NCI-H1930 (cell line): ENCODE data around the gene NXPE3.
A peak's percentile ranks its signal among the peaks of the same experiment; 100 is the strongest.
"Not testable (repeated sequence)": the region's sequence is repeated elsewhere in the genome, so short reads cannot be mapped to it uniquely, and the experiment has no call there.

Experiments used
- DNase-seq, 2 experiments: peaks; one replicate each; lab custom pipeline; 2025; lab: John Stamatoyannopoulos, UW

NXPE3 gene

GRCh38 chr3:101779047-101779821, at the start of gene NXPE3:
Gene NXPE3 (plus strand): TSS chr3:101779211. CDS start chr3:101785597, 6,386 bp downstream.
- peak; percentile 79 to 80 for DNase-seq

- no peak for DNase-seq
Measured at GRCh38 chr3:101729586-101729985, 49.4 kb upstream of the NXPE3 start.

DNA sequence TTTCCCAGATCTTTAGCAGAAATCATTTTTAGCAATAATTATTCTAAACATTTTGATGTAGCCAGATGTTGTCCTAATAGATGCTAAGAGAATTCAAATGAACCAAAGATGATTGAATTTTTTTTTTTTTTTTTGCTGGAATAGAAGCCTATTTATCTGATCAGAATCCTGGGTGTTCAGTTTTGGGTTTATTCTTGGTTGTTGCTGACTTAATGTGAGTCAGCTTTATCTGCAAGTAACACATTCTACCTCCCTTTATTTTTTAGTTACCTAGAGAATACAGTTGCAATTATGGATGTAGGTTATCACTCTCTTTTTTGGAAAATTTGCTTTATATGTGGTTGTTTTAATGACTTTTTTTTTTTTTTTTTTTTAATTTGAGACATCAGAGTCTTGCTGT, 48.2 kb upstream of the NXPE3 start:
- no peak for DNase-seq

GRCh38 chr3:101732240-101732641, 46.8 kb upstream of the NXPE3 start:
- DNase-seq, result no peak

- no peak for DNase-seq
Measured at GRCh38 chr3:101735833-101736232, 43.2 kb upstream of the NXPE3 start.

DNA sequence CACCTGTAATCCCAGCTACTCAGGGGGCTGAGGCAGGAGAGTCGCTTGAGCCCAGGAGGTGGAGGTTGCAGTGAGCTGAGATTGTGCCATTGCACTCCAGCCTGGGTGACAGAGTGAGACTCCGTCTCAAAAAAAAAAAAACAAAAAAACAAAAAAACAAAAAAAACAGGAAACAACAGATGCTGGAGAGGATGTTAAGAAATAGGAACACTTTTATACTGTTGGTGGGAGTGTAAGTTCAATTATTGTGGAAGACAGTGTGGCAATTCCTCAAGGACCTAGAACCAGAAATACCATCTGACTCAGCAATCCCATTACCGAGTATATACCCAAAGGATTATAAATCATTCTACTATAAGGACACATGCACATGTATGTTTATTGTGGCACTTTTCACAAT, 37.1 kb upstream of the NXPE3 start:
- DNase-seq, result not testable (repeated sequence)

GRCh38 chr3:101744811-101745210, 34.2 kb upstream of the NXPE3 start:
- DNase-seq, result no peak

GRCh38 chr3:101745934-101746333, 33.1 kb upstream of the NXPE3 start:
- not testable (repeated sequence) for DNase-seq

GRCh38 chr3:101753386-101754113, 25.5 kb upstream of the NXPE3 start:
- not testable (repeated sequence) for DNase-seq

DNA sequence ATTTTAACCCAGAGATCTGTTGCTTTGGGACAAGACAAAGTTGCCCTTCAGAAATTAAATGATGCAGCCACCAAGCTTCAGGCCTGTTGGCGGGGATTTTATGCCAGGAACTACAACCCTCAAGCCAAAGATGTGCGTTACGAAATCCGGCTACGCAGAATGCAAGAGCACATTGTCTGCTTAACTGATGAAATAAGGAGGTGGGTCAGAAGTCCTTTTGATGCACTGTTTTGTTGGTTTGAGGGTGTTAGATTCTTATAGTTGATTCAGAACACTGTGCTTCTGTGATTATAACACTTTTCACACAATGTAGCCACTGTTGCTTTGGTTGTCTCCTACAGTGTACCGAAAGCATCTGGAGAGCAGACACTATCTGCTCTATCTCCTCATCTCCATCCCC, 20.8 kb upstream of the NXPE3 start:
- no peak for DNase-seq

- no peak for DNase-seq
Measured at GRCh38 chr3:101762041-101762646, 16.9 kb upstream of the NXPE3 start.

GRCh38 chr3:101777745-101778281, 1.2 kb upstream of the NXPE3 start:
- DNase-seq, result not testable (repeated sequence)

DNA sequence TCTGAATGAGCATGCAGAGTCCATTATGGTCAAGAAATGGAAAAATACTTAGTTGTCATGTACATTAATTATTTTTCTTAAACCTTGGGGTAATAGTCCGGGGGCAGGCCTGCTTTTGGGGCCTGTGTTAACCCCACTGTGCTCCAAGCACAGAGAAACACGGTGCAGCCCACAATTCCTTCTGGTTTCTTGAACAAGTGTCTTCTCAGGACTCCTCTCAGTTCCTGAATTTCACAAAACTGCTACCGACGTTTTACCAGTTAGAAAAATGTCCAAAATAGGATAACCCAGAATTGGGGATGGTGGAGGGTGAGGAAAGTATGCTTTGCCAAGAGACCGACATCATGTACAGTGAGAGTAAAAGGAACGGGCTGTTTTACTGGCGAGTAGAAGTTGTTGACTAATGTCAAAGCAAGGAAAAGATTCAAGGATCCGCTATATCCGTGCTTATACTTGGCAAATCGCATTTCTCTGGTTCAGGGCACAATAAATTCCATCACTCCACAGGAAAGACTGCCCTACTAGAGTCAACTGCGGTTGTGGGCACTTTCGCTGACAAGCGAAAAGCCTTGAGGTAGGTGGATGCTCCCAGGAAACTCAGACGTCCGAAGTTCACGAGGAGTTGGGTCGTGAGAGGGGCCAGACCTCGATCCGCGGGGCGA, 495 bp upstream of the NXPE3 start:
- DNase-seq, result no peak

DNA sequence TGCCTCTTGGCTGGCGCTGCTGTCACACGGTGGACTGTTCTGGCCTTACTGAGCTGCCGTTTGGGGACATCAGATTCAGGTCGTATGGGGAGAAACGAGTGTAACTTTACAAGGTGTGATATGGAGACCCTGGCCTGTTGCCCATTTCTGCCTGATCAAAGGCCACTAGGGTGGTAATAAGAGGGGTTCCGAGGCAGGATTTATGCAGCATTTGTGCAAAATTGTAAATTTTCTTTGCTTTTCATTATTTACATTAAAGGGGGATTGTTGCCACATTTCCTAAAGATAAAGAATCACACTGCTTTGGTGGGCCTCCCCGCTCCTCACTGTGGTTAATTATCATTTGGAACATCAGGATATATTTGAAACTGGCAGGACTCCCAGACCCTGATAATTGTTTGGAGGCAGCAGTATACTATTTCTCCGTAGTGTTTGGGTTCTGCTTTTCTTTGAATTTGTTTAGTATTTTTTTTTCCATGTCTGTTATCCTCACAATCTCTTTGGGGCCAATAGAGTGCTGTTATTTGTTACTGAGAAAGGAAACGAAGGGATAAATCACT, 891 bp downstream of the NXPE3 start:
- DNase-seq, result no peak

DNA sequence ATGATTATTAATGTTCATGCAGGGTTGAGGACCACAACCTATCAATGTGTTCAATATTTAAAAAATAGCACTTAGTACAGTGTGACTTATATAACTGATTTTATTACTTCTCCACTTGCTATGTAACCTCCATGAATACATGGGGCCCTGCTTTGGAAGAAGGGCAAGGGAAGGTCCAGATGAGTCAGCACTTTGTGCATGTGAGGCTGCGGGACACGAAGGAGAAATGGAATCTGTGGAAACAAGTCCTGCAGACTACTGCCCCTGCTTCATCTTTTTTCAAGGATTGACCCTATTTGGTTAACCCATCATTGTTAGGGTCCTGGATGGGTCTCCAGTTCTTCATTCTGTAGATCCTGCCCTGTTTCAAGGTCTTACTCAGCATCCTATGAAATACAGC, 1.6 kb downstream of the NXPE3 start:
- DNase-seq, result no peak

DNA sequence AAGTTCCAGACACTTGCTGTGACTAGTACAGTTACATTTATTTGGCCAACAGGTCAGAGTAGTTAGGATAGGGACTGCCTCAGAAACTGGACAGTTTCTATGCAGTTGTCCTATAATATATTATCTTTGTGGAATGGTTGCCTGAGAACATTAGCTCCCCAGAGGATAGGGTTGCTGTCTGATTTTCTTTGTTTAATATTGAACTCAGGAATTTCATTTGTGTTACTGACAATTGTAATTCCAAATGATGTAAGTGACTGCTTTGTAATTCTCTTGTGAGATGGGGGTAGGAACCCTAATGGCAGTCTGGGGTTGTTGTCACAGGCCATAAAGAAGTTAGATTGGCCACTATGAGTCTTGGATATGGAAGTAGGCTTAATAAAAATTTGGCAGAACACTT, 2.2 kb downstream of the NXPE3 start:
- no peak for DNase-seq

- no peak for DNase-seq
Measured at GRCh38 chr3:101784855-101785613, 6.0 kb downstream of the NXPE3 start.

DNA sequence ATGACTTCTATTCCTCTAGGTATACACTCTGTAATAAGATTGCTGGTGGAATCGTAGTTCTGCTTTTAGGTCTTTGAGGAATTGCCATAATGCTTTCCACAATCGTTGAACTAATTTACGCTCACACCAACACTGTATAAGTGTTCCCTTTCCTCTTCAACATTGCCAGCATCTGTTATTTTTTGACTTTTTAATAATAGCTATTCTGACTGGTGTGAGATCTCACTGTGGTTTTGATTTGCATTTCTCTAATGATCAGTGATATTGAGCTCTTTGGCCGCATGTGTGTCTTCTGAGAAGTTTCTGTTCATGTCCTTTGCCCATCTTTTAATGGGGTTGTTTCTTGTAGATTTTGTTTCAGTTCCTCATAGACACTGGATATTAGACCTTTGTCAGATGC, 12.8 kb downstream of the NXPE3 start:
- DNase-seq, result no peak

- DNase-seq, result no peak
Measured at GRCh38 chr3:101796077-101796680, 17.2 kb downstream of the NXPE3 start.

- DNase-seq, result no peak
Measured at GRCh38 chr3:101801174-101801573, 22.2 kb downstream of the NXPE3 start.

- no peak for DNase-seq
Measured at GRCh38 chr3:101802179-101802578, 23.2 kb downstream of the NXPE3 start.
